HepG2 (cell line): ENCODE measurements around the gene DSCAML1. TPM values are rescaled to one million over a fixed set of nuclear protein-coding genes. Genes with fewer than 3 reads are reported as not detected.

Source experiments
- ATAC-seq: fragments of 200-7000 bp; cut with Tn5 transposase; 3 replicates; pipeline ENCODE4 v1.9.1; 2020; ENCODE audit warnings: mild to moderate bottlenecking, moderate library complexity
- BruUV-seq: library from RNA; stranded (reverse); fragments of 400-500 nt; replicated peaks from 2 replicates; lab custom pipeline; 2021; lab: Mats Ljungman, UMichigan
- CTCF ChIA-PET: fragments of 300-600 bp; formaldehyde crosslinking; extraction: SDS; loops from one replicate; lab custom pipeline; 2021; ENCODE audit warnings: low total read pairs, inconsistent platforms, low intra/inter-chr PET ratio; lab: Yijun Ruan, JAX
- POLR2A ChIA-PET: fragments of 350-600 bp; sonication (Branson Sonifier 250); formaldehyde crosslinking; loops from one replicate; lab custom pipeline; 2020; ENCODE audit warnings: antibody characterized with exemption, inconsistent platforms; lab: Yijun Ruan, JAX
- DNase-seq: peaks from one replicate; pipeline ENCODE4 v3.0.0-alpha.2; 2015; ENCODE audit warnings: low spot score
- FAIRE-seq: peaks from 3 replicates; lab custom pipeline; 2011; peaks lifted over from hg19 to GRCh38; lab: Jason Lieb, UNC
- H2AFZ ChIP-seq: one replicate; pipeline ENCODE4 v1.6.1; 2011; ENCODE audit warnings: low read length, inconsistent platforms
- H3K27ac ChIP-seq: fragments of 300-600 bp; 3 replicates; pipeline ENCODE4 v1.8.0; 2011; ENCODE audit warnings: mixed run types, mild to moderate bottlenecking, mixed read lengths, low read length, inconsistent platforms; ENCODE audit not compliant: insufficient read depth; ENCODE audit errors: extremely low read length
- H3K27me3 ChIP-seq, 2 experiments: fragments of 200-600 bp in 1 of 2; 2 replicates in 1 of 2; 3 replicates in 1 of 2; pipeline versions ENCODE4 v1.6.0 to v1.8.0; 2011; ENCODE audit warnings: low read length in 2 of 2, mild to moderate bottlenecking in 2 of 2, moderate library complexity in 2 of 2, inconsistent platforms in 1 of 2; ENCODE audit not compliant: insufficient read depth in 2 of 2, control insufficient read depth in 1 of 2
- H3K36me3 ChIP-seq, 2 experiments: fragments of 200-600 bp in 1 of 2; replicated peaks in 1 of 2; 2 replicates in 1 of 2; 3 replicates in 1 of 2; pipeline versions ENCODE4 v1.5.1 to v1.8.0; 2011; ENCODE audit warnings: low read length in 2 of 2, inconsistent platforms in 1 of 2; ENCODE audit not compliant: insufficient read depth in 2 of 2, control insufficient read depth in 1 of 2
- H3K4me1 ChIP-seq: 2 replicates; pipeline ENCODE4 v1.5.1; 2012; ENCODE audit warnings: low read length, inconsistent platforms; ENCODE audit not compliant: insufficient read depth
- H3K4me2 ChIP-seq: 2 replicates; pipeline ENCODE4 v1.6.0; 2011; ENCODE audit warnings: low read depth, low read length, inconsistent platforms
- H3K4me3 ChIP-seq, 3 experiments: fragments of 200-600 bp in 1 of 3; sonication (generic), shearing (Covaris generic) in 1 of 3; replicated peaks in 1 of 3; 2 replicates each; pipeline ENCODE4 v1.5.1; 2011 to 2016; ENCODE audit warnings: low read length in 3 of 3, inconsistent platforms in 2 of 3, low read depth in 2 of 3, mild to moderate bottlenecking in 2 of 3, control low read depth in 1 of 3, mixed read lengths in 1 of 3; ENCODE audit not compliant: insufficient read depth in 1 of 3
- H3K79me2 ChIP-seq: one replicate; pipeline ENCODE4 v1.6.1; 2011; ENCODE audit warnings: low read length, inconsistent platforms; ENCODE audit not compliant: insufficient read depth
- H3K9ac ChIP-seq: 2 replicates; pipeline ENCODE4 v1.6.0; 2011; ENCODE audit warnings: mild to moderate bottlenecking, low read depth, low read length, inconsistent platforms; ENCODE audit not compliant: insufficient read depth
- H3K9me3 ChIP-seq: 2 replicates; pipeline ENCODE4 v1.5.1; 2012; ENCODE audit warnings: mild to moderate bottlenecking, low read length
- H4K20me1 ChIP-seq: 2 replicates; pipeline ENCODE4 v1.6.0; 2011; ENCODE audit warnings: inconsistent platforms, mild to moderate bottlenecking, low read length, moderate library complexity; ENCODE audit not compliant: insufficient read depth
- ELK4 ChIP-seq: sonication (generic); formaldehyde crosslinking; IDR thresholded peaks from 2 replicates; pipeline ENCODE4 v1.9.0; 2021; ENCODE audit warnings: missing genetic modification reagents, borderline replicate concordance
- IRF2 ChIP-seq: IDR thresholded peaks from 2 replicates; pipeline ENCODE4 v1.6.1; 2018; ENCODE audit warnings: missing genetic modification reagents, missing compliant biosample characterization
- KDM5A ChIP-seq: fragments of 200-600 bp; sonication (generic); IDR thresholded peaks from 2 replicates; pipeline ENCODE4 v1.7.0; 2018; ENCODE audit warnings: antibody characterized with exemption, mild to moderate bottlenecking, low read length, borderline replicate concordance
- YEATS2 ChIP-seq: sonication (generic); formaldehyde crosslinking; IDR thresholded peaks from 2 replicates; pipeline ENCODE4 v1.4.0; 2020; ENCODE audit warnings: missing genetic modification reagents, borderline replicate concordance
- ZMYM4 ChIP-seq: sonication (generic); formaldehyde crosslinking; IDR thresholded peaks from 2 replicates; pipeline ENCODE4 v1.8.1; 2023; ENCODE audit warnings: mild to moderate bottlenecking, missing genetic modification reagents
- ZNF605 ChIP-seq: sonication (generic); formaldehyde crosslinking; IDR thresholded peaks from 2 replicates; pipeline ENCODE4 v1.8.0; 2022; ENCODE audit warnings: mild to moderate bottlenecking, missing genetic modification reagents
- ZNF629 ChIP-seq: sonication (generic); formaldehyde crosslinking; conservative IDR thresholded peaks from 2 replicates; pipeline ENCODE4 v1.5.0; 2020; ENCODE audit warnings: missing genetic modification reagents
- WGBS: methylation state at CpG from one replicate; pipeline ENCODE4 v1.1.6; 2017; ENCODE audit warnings: low lambda C conversion rate; 5-methylcytosine and 5-hydroxymethylcytosine counted together
- in situ Hi-C: cut with HindIII; loops from 2 replicates; pipeline ENCODE4 v1.10.0; 2017; ENCODE audit warnings: low pct_unique_long_range_greater_than_20kb; ENCODE audit not compliant: extremely low pct_ligation_motif_present
- intact Hi-C: fragments of 100-400 bp; cut with micrococcal nuclease; formaldehyde crosslinking; loops from one replicate; pipeline ENCODE4 v1.10.0; 2022; ENCODE audit not compliant: unreplicated experiment
- polyA plus RNA-seq, 8 experiments: library from polyadenylated mRNA; depleted of rRNA in 3 of 8; stranded (reverse) in 7 of 8; unstranded in 1 of 8; fragments of >200 nt; fragmentation: Illumina TruSeq in 4 of 8; extraction: Trizol in 4 of 8; gene quantifications; 2 replicates each; pipeline versions ENCODE4 v1.2.1 to v1.2.3, GENCODE V29; 2011 to 2016; ENCODE audit warnings: low read depth in 4 of 8, missing spikeins in 1 of 8, mixed read lengths in 1 of 8; ENCODE audit not compliant: insufficient read depth in 1 of 8
- total RNA-seq, 5 experiments: library from RNA; depleted of rRNA; stranded (reverse); fragments of >200 nt; fragmentation: Illumina TruSeq; extraction: Trizol; gene quantifications; 2 replicates each; pipeline ENCODE4 v1.2.3, GENCODE V29; 2016; ENCODE audit warnings: low read depth in 1 of 5

Gene DSCAML1
- total and polyA plus RNA-seq, 2 of the 13 experiments (the other 11 are each of a cell fraction or from before 2014, with no cell fraction given) = 0.29 to 0.40 TPM

- in situ Hi-C loops = no loop called here
- no peaks in the 10 kb centered on the region for H4K20me1 ChIP-seq
- no peak overlapping the region for H3K4me2 ChIP-seq
- H3K36me3 ChIP-seq = no peaks in the 10 kb centered on the region
- no peak overlapping the region for H3K9ac ChIP-seq
- H3K27me3 ChIP-seq = no peaks in the 10 kb centered on the region
- no peak overlapping the region for H2AFZ ChIP-seq
- BruUV-seq = no TSS peak
- no peaks in the 10 kb centered on the region for H3K79me2 ChIP-seq
- intact Hi-C loops = no loop called here
- ATAC-seq (no peak), DNase-seq (no peak), FAIRE-seq (no peak)
- ChIA-PET CTCF (no interaction called here), POLR2A (no interaction called here)
- no peak overlapping the region for H3K4me3 ChIP-seq
- no peak for TF ChIP-seq IRF2 (CRISPR knock-in tag)
- TF ChIP-seq ZNF605 (CRISPR knock-in tag) = no peak
- TF ChIP-seq KDM5A = no peak
- no peak for TF ChIP-seq ZMYM4
- TF ChIP-seq ELK4 (CRISPR knock-in tag) = no peak
- no peaks in the 10 kb centered on the region for H3K9me3 ChIP-seq
- no peaks in the 10 kb centered on the region for H3K4me1 ChIP-seq
- 65% methylated on average over 4 of the region's 4 CpGs for WGBS
- no peak overlapping the region for H3K27ac ChIP-seq
Observed at GRCh38 chr11:117770061-117770460, 27.0 kb downstream of the DSCAML1 start.

GRCh38 chr11:117769533-117769932 is 27.5 kb downstream of the DSCAML1 start:
- H3K9ac ChIP-seq = no peak overlapping the region
- H3K9me3 ChIP-seq = no peaks in the 10 kb centered on the region
- WGBS = 54% methylated on average over 2 of the region's 2 CpGs
- TF ChIP-seq YEATS2 (CRISPR knock-in tag) (no peak), ZNF629 (peak; percentile 57)
- no peak for FAIRE-seq
- ChIA-PET POLR2A (no interaction called here), CTCF (no interaction called here)
- no peaks in the 10 kb centered on the region for H3K36me3 ChIP-seq
- DNase-seq = no peak
- no peak overlapping the region for H3K4me2 ChIP-seq
- no peak overlapping the region for H2AFZ ChIP-seq
- no peaks in the 10 kb centered on the region for H3K27me3 ChIP-seq
- in situ Hi-C loops (no loop called here), intact Hi-C loops (no loop called here)
- H4K20me1 ChIP-seq = no peaks in the 10 kb centered on the region
- H3K4me1 ChIP-seq = no peaks in the 10 kb centered on the region
- H3K79me2 ChIP-seq = no peaks in the 10 kb centered on the region
- no peak for ATAC-seq
- BruUV-seq = no TSS peak
- H3K4me3 ChIP-seq = no peak overlapping the region
- H3K27ac ChIP-seq = no peak overlapping the region
